Erythroblast (primary cell): ENCODE results near the gene DNAJB11.
"Not testable (repeated sequence)": the region's sequence is repeated elsewhere in the genome, so short reads cannot be mapped to it uniquely, and the experiment has no call there.

Source experiments
- DNase-seq, 2 experiments: peaks; one replicate each; lab custom pipeline; 2025; lab: John Stamatoyannopoulos, UW
- GATA1 ChIP-seq: IDR thresholded peaks from 2 replicates; pipeline ENCODE4 v1.6.1; 2011; ENCODE audit warnings: low read depth, mild to moderate bottlenecking, control low read depth, low read length, moderate library complexity
- POLR2A ChIP-seq: IDR thresholded peaks from 2 replicates; pipeline ENCODE4 v1.6.1; 2011; ENCODE audit warnings: mild to moderate bottlenecking, low read length

The DNAJB11 gene

GRCh38 chr3:186624598-186624997 is 54.1 kb downstream of the DNAJB11 start:
- TF ChIP-seq POLR2A (no peak), GATA1 (no peak)
- no peak for DNase-seq

- no peak for DNase-seq
- TF ChIP-seq POLR2A: no peak
- TF ChIP-seq GATA1: no peak
These were observed 55.1 kb downstream of the DNAJB11 start for GRCh38 chr3:186625600-186626042.

DNA sequence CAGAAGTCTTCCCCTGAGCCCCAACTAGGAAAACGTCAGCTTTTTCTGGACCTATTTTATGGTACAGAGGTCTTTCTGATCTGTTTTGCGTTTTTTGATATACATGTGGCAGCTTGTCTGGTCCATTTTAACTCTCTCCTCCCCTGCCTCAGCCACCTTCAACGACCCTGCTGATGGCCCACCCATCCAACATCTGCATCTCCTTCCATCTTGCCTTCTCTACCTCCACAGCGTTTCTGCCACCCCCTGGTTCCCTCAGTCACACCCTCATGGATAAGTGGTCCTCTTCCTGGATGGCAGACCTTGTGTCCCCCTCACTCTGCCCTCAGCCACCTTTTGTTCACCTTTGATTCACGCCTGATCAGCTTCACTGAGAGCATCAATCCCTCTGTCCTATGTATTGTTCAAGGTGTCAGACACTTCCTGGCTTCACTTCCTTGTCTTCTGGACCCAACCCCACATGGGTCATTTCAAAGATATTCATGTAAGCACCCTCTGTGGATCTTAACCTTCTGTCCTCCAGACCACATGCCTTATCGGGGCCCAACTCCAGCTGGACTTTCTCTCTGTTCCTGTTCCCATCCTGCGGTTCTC is 55.8 kb downstream of the DNAJB11 start:
- DNase-seq: no peak
- TF ChIP-seq POLR2A (no peak), GATA1 (no peak)

- TF ChIP-seq POLR2A (no peak), GATA1 (no peak)
- DNase-seq: no peak
These were observed 57.4 kb downstream of the DNAJB11 start for GRCh38 chr3:186627852-186628414.

DNA sequence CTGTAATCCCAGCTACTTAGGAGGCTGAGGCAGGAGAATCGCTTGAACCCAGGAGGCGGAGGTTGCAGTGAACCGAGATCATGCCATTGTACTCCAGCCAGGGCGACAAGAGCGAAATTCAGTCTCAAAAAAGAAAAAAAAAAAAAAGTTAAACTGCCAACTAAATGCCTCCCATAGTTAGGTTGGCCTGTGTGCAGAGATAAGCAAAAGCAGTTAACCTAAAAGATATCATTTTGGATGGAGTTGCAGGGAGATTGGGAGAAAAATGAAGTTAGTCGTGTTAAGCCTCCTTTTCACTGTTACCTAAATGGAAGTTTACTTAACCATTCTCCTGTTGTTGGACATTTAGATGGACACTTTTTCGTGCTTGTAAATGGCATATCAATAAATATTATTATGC is 58.2 kb downstream of the DNAJB11 start:
- DNase-seq: peak; percentile 49 to 84
- TF ChIP-seq POLR2A: no peak
- no peak for TF ChIP-seq GATA1

GRCh38 chr3:186630950-186631641 is 60.6 kb downstream of the DNAJB11 start:
- DNase-seq: peak; percentile 15 to 61
- no peak for TF ChIP-seq POLR2A
- TF ChIP-seq GATA1: no peak

GRCh38 chr3:186633481-186633880 is 63.0 kb downstream of the DNAJB11 start:
- DNase-seq: no peak
- no peak for TF ChIP-seq GATA1
- no peak for TF ChIP-seq POLR2A

DNA sequence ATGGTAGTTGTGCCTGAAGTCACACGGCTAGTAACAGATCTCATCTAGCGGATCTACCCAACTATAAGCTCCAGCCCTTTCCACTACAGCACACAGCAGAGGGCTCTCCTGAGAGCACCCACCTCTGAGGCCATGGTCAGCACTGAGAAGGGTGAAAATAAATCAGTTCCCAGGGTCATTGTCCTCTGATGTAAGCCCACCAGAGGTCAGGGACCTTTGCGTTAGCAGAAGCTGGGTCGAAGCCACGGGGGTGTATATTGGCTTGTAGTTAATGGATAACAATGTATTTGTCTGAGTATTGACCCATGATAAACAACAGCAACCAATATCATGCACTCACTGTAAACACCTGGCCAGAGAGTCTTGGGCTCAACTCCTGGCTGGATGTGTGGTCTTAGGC is 63.7 kb downstream of the DNAJB11 start:
- not testable (repeated sequence) for DNase-seq
